ENCODE data around the gene DOCK2.

DNA sequence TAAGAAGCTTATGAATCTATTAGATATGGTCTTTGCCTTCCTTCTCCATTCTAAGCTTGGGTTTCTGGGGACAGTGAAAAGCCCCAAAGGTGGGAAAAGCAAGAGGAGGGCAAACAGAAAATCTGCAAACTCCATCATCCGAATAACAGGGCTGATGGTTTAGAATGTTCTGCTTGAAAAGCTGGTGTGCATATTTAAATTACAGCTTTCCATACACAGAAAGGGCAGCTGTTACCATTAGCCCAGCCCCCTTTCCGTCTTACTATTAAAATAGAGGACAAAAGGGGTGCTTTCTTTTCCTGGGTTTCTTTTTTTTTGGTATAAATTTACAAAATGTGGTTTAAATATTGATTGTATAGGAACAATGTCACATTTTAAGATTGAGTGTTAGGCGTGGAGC lies 321.2 kb downstream of the DOCK2 start:
- TF ChIP-seq, protein P1, sequence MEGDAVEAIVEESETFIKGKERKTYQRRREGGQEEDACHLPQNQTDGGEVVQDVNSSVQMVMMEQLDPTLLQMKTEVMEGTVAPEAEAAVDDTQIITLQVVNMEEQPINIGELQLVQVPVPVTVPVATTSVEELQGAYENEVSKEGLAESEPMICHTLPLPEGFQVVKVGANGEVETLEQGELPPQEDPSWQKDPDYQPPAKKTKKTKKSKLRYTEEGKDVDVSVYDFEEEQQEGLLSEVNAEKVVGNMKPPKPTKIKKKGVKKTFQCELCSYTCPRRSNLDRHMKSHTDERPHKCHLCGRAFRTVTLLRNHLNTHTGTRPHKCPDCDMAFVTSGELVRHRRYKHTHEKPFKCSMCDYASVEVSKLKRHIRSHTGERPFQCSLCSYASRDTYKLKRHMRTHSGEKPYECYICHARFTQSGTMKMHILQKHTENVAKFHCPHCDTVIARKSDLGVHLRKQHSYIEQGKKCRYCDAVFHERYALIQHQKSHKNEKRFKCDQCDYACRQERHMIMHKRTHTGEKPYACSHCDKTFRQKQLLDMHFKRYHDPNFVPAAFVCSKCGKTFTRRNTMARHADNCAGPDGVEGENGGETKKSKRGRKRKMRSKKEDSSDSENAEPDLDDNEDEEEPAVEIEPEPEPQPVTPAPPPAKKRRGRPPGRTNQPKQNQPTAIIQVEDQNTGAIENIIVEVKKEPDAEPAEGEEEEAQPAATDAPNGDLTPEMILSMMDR (conservative IDR thresholded peaks at IDR 0.05 in 1 of 2, IDR thresholded peaks at IDR 0.05 in 1 of 2; ENCODE audit: low read depth in 1 of 2, low read length in 2 of 2): no peak
- TF ChIP-seq EZH2 (IDR thresholded peaks at IDR 0.05; ENCODE audit: low read length, missing control alignments): no peak

Measured in fibroblast of lung (primary cell).